ENCODE measurements around the gene OOSP2. TPM values are rescaled to one million over a fixed set of nuclear protein-coding genes. Genes with fewer than 3 reads are reported as not detected.

Gene OOSP2
- total RNA-seq, 4 donors from 2014 or later, result not detected

- no peak for TF ChIP-seq EP300 (IDR thresholded peaks at IDR 0.05)
- TF ChIP-seq CTCF (IDR thresholded peaks at IDR 0.05), result no peak
- TF ChIP-seq POLR2A (IDR thresholded peaks at IDR 0.05; ENCODE audit: low read depth), result no peak
- no peak for TF ChIP-seq POLR2AphosphoS5 (IDR thresholded peaks at IDR 0.05)
- no peak for DNase-seq (ENCODE audit: extremely low spot score)
- H3K9me3 ChIP-seq, result no peaks in the 10 kb centered on the region
- WGBS, result 93% methylated on average over 1 of the region's 1 CpG
- H3K27ac ChIP-seq (replicated peaks in 1 of 4), result no peak within 1 kb of the TSS
- no peak within 1 kb of the TSS for H3K4me3 ChIP-seq
- H3K36me3 ChIP-seq, result no peaks in the 10 kb centered on the region
- intact Hi-C loops (cut with DNase I), result no loop called here
- H3K4me1 ChIP-seq, result no peaks in the 10 kb centered on the region
- H3K27me3 ChIP-seq, result no peaks in the 10 kb centered on the region
Observed at GRCh38 chr11:60088364-60088763, 48.2 kb downstream of the OOSP2 start, which contains the start of gene MS4A2. Gene MS4A2 (plus strand): TSS chr11:60088664. CDS start chr11:60088766, 102 bp downstream.

GRCh38 chr11:60095477-60096120 is 55.4 kb downstream of the OOSP2 start:
- Histone ChIP-seq H3K36me3 (no peaks in the 10 kb centered on the region), H3K4me1 (no peaks in the 10 kb centered on the region), H3K4me3 (no peak overlapping the region), H3K27ac (replicated peaks in 1 of 4) (no peak overlapping the region), H3K27me3 (no peaks in the 10 kb centered on the region), H3K9me3 (no peaks in the 10 kb centered on the region)
- 64% methylated on average over 4 of the region's 4 CpGs for WGBS
- TF ChIP-seq EP300 (IDR thresholded peaks at IDR 0.05) (no peak), POLR2AphosphoS5 (IDR thresholded peaks at IDR 0.05) (no peak), CTCF (IDR thresholded peaks at IDR 0.05) (no peak), POLR2A (IDR thresholded peaks at IDR 0.05; ENCODE audit: low read depth) (no peak)
- intact Hi-C loops (cut with DNase I), result no loop called here
- no peak for DNase-seq (ENCODE audit: extremely low spot score)

GRCh38 chr11:60097189-60097588 is 57.0 kb downstream of the OOSP2 start:
- no peak for DNase-seq (ENCODE audit: extremely low spot score)
- Histone ChIP-seq H3K36me3 (no peaks in the 10 kb centered on the region), H3K4me1 (no peaks in the 10 kb centered on the region), H3K9me3 (no peaks in the 10 kb centered on the region), H3K4me3 (no peak overlapping the region), H3K27ac (replicated peaks in 1 of 4) (no peak overlapping the region), H3K27me3 (no peaks in the 10 kb centered on the region)
- intact Hi-C loops (cut with DNase I), result no loop called here
- 97% methylated on average over 1 of the region's 1 CpG for WGBS
- TF ChIP-seq POLR2AphosphoS5 (IDR thresholded peaks at IDR 0.05), result no peak
- no peak for TF ChIP-seq EP300 (IDR thresholded peaks at IDR 0.05)
- no peak for TF ChIP-seq CTCF (IDR thresholded peaks at IDR 0.05)
- no peak for TF ChIP-seq POLR2A (IDR thresholded peaks at IDR 0.05; ENCODE audit: low read depth)

Other genes starting within 250 kb of the OOSP2 start
- 10 to 100 TPM; 47.9 to 58.6 (median 52.1) TPM for gene MRPL16, start 229.6 kb upstream of the OOSP2 start, total RNA-seq
- gene CBLIF, start 194.9 kb upstream of the OOSP2 start, total RNA-seq, result not detected
- under 1 TPM in 1 of 4 donors, not detected in 3; 0.66 TPM for gene TCN1, start 173.9 kb upstream of the OOSP2 start, total RNA-seq
- not detected for gene OOSP3, start 161.6 kb upstream of the OOSP2 start, total RNA-seq
- gene OOSP1, start 102.0 kb upstream of the OOSP2 start, total RNA-seq, result not detected
- not detected for gene OOSP4A, start 76.4 kb upstream of the OOSP2 start, total RNA-seq
- not detected for gene OOSP4B, start 23.2 kb upstream of the OOSP2 start, total RNA-seq
- not detected for gene MS4A3, start 16.3 kb downstream of the OOSP2 start, total RNA-seq
- 1 to 10 TPM in 3 of 4 donors, under 1 TPM in 1; 0.32 to 6.0 (median 2.6) TPM for gene MS4A2, start 48.3 kb downstream of the OOSP2 start, total RNA-seq
- 100 to 1,000 TPM in 1 of 4 donors, 10 to 100 TPM in 3; 47.4 to 143 (median 58.3) TPM for gene MS4A6A, start 142.7 kb downstream of the OOSP2 start, total RNA-seq
- 1 to 10 TPM in 3 of 4 donors, under 1 TPM in 1; 0.91 to 7.9 (median 2.8) TPM for gene MS4A4E, start 202.7 kb downstream of the OOSP2 start, total RNA-seq
- gene MS4A4A, start 240.3 kb downstream of the OOSP2 start, total RNA-seq, result 10 to 100 TPM; 12.3 to 64.6 (median 19.3) TPM

Data from esophagus muscularis mucosa (tissue), 4 donors.